ENCODE data around the gene RCAN2.
A peak's percentile ranks its signal among the peaks of the same experiment; 100 is the strongest.
"Not testable (repeated sequence)": the region's sequence is repeated elsewhere in the genome, so short reads cannot be mapped to it uniquely, and the experiment has no call there.

The RCAN2 gene

DNA sequence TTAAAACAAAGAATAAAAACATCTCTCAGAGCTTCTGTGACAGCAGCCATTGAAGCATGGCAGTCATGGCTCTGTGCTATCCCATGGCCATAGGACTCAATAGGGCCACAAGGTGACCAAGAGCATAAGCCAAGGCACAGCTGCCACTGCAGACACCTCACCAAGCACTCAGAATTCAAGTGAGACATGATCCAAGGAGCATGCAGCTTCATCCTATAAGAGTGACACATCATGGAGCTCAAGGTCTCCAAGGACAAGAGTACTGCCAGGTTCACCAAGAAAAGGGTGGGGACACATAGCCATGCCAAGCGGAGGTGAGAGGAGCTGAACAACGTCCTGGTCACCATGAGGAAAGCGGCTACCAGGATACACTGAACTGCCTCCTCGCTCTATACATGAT lies 53.0 kb downstream of the RCAN2 start:
- no peak for DNase-seq

GRCh38 chr6:46437671-46438221 lies 53.5 kb downstream of the RCAN2 start:
- no peak for DNase-seq

DNA sequence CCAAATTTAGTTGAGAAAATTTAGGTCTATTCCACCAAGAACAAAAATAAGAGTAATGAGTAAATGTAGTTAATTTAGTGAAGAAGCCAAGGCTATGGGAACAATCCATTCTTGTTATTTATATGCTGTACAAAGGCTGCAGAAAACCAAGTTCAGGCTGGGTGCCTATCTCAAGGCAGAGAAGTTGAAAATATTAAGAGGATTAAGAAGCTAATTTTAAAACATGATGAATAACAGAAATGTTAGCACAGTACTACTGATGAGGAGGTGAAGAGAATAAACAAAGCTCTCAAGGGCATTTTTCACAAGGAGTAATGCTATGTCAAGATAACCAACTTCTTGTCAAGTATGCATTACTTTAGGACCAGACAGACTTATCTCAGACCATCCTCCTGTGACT lies 68.6 kb downstream of the RCAN2 start:
- DNase-seq: no peak

GRCh38 chr6:46421939-46422338 lies 69.3 kb downstream of the RCAN2 start:
- DNase-seq: no peak

DNA sequence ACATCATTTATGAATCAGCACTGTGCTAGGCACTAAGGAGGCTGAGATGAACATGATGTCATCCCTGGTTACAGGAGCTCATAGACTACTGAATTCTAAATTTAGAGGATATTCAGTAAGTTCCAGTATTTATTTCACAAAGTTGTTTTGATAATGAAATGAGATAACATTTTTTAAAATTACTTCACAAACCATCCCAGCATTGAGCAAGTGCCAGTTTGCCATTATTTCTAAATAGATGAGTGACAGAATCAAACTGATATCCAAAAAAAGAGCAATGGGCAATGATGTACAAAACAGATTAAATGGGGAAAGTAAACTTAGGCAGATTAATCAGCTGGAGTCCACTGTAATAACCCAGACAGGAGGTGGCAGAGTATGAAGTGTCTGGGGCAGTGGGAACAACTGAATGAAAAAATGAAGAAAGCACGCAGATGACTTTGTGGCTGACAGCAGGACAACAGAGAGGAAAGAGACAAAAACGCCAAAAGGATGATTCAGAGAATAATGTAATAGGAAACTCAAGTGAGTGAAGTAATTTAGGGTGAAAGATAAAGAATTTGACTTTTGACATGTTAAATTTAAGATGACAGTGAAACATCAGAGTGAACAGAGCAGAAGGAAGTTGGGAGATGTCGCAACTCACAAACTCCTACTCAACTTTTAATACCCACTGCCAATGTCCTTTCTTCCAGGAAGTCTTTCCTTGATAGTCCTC lies 70.2 kb downstream of the RCAN2 start:
- DNase-seq: no peak

GRCh38 chr6:46419576-46420002 lies 71.7 kb downstream of the RCAN2 start:
- DNase-seq: peak; percentile 14

- DNase-seq: no peak
Observed at GRCh38 chr6:46414398-46414797, 76.9 kb downstream of the RCAN2 start.

GRCh38 chr6:46412662-46413061 lies 78.6 kb downstream of the RCAN2 start:
- no peak for DNase-seq

DNA sequence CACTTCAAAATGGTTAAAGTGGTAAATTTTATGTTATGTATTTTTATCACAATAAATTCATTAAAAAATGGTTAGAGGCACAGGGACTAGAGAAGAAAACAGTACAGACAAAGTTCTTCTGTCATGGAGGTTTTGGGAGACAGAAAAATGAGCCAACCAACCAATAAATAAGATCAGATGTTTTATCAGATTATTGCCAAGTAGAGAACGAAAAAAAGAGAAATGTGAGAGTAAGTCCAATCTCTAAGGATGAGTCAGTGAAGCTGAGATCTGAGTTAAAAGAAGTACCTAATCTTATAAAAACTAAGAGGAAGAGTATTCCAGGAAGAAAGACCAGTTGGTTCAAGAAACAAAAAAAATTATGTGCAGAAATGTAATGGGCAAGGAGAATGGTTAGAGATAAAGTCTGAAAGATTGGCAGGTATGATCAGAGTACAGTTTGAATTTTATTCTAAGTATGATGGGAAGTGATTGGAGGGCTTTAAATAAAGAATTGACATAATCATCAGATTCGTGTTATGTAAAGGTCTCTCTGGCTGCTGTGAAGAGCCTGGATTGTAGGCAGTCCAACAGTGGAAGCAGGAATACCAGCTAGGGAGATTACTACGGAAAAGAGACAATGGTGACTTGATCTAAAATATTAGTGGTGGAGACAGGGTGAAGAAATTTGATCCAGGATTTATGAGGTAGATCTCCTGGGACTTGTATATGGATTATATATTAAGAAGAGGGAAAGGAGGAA lies 79.6 kb downstream of the RCAN2 start:
- no peak for DNase-seq

DNA sequence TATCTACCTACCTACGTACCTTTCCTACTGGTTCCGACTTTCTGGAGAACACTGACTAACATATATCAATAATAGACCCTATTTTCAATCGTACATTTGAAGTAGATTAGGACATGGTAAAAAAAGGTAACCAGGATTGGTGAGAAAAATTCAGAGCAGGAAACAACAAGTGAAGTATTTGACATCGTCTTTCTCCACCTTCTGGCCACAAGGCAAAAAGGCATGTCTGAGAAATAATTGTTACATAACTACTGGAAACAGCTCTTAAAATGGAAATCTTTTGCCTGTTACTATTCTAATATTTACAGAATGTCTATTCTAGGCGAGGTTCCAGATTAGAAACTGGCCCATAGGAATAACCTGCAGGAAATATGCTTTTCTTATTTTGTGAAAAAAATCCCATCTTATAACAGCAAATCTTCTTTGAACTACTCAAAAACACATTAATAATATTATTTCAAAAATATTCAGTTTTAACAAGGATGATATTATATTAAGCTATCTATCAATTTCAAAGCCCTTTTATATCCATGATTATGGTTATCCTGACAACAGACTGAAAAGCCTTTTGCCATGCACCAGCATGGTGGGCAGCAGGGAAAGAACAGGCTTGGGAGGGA lies 80.8 kb downstream of the RCAN2 start:
- DNase-seq: peak; percentile 60

DNA sequence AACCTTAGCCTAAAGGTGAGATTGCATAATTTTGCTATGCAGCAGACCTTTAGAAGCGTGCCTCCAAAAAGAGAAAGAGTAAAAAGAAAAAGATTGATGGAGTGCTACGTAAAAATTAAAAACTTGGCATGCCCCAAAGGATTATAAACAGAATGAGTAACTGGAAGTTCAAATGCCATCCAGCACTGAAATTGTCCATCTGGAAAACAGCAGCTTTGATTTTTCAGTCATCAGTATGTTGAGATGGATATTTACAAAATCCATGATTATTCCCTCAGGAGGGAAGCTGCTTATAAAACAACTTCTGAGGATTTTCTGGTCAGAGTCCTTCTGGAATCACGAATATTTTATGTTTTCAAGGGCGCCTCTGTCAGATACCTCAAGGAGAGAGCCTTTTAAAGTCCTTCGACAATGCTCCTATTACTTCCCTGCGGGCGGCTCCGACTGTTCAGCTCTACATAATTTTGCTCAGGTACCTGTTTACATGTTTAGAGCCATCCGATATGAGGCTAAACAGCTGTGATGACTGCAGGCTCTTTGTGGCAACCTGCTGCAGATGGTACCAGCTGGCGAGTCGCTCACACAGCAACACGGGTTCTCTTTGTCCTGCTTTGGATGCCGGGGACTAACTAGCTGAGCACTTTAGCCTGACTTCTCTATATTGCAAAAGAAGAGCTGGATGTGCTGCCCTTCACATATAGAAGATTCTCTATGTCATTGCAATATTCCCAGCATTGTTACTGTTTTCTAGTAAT lies 83.3 kb downstream of the RCAN2 start:
- no peak for DNase-seq

DNA sequence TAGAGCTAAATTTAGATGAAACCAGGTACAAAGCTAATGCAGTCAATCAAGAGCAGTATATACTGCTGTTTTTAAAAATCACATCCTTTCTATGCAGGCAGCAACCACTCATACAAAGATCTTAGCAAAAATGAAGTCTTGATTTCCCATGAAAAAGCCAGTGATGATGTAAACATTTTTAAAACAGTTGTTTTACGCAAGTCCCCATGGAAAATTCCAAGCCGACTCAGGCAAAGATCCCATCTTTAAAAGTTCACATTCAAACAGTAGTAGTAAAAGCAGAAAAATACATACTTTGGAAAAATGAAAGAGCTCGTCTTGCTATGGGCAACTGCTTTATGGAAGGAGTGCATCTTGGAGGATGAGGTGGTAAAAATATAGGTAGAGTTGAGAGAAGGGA lies 84.0 kb downstream of the RCAN2 start:
- DNase-seq: no peak

- not testable (repeated sequence) for DNase-seq
Observed at GRCh38 chr6:46405620-46406180, 85.5 kb downstream of the RCAN2 start.

- no peak for DNase-seq
Observed at GRCh38 chr6:46400898-46401297, 90.4 kb downstream of the RCAN2 start.

DNA sequence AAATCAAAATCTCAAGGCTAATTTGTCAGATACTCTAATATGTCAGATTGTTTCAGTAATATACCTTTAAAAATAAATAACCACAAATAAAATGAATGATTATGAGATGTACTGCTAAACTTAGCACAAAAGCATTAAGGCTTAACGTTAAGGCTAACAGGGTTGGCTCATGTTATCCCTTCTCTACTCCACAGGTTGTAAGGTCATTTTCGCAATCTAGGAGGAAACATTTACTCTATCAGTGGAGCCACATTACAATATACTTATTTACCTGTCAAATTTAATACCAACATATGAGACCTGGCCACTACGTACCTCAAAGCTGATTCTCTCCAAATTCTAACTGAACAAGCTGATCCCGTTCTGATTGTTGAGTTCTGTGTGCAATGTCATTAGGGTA lies 95.7 kb downstream of the RCAN2 start:
- DNase-seq: no peak

- DNase-seq: no peak
Observed at GRCh38 chr6:46393940-46394337, 97.3 kb downstream of the RCAN2 start.

GRCh38 chr6:46393161-46393939 lies 97.9 kb downstream of the RCAN2 start:
- no peak for DNase-seq

GRCh38 chr6:46392294-46392693 lies 99.0 kb downstream of the RCAN2 start:
- no peak for DNase-seq

- no peak for DNase-seq
Observed at GRCh38 chr6:46390153-46390876, 100.9 kb downstream of the RCAN2 start.

DNA sequence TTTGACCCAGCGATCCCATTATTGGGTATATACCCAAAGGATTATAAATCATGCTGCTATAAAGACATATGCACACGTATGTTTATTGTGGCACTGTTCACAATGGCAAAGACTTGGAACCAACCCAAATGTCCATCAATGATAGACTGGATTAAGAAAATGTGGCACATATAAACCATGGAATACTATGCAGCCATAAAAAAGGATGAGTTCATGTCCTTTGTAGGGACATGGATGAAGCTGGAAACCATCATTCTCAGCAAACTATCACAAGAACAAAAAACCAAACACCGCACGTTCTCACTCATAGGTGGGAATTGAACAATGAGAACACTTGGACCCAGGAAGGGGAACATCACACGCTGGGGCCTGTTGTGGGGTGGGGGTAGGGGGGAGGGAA lies 103.5 kb downstream of the RCAN2 start:
- DNase-seq: not testable (repeated sequence)

DNA sequence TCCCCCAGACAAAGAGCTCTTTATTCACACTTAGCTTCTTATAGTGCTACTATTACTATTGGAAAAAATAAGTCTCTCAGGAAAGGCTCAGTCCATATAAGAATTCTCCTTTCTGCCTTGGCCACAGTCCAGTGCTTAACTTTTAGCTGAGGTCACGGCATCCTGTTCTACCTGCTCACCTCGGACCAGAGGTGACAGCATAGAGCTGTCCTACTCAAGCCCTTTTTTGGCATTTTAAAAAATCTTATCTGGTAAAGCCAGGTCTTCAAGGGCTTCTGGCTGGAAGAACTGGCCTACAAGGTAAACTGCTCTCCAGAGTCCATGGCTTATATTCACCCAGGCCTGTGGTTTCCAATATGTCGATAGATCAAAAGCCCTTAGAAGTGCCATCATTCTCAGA lies 109.7 kb downstream of the RCAN2 start:
- DNase-seq: no peak
